Measurements from ENCODE around the gene TMSB4X. TPM values are rescaled to one million over a fixed set of nuclear protein-coding genes. Genes with fewer than 3 reads are reported as not detected.

Gene TMSB4X
- total and polyA plus RNA-seq, 2 of the 4 experiments (the other 2 are of a cell fraction) = 4,648 to 11,116 TPM

DNA sequence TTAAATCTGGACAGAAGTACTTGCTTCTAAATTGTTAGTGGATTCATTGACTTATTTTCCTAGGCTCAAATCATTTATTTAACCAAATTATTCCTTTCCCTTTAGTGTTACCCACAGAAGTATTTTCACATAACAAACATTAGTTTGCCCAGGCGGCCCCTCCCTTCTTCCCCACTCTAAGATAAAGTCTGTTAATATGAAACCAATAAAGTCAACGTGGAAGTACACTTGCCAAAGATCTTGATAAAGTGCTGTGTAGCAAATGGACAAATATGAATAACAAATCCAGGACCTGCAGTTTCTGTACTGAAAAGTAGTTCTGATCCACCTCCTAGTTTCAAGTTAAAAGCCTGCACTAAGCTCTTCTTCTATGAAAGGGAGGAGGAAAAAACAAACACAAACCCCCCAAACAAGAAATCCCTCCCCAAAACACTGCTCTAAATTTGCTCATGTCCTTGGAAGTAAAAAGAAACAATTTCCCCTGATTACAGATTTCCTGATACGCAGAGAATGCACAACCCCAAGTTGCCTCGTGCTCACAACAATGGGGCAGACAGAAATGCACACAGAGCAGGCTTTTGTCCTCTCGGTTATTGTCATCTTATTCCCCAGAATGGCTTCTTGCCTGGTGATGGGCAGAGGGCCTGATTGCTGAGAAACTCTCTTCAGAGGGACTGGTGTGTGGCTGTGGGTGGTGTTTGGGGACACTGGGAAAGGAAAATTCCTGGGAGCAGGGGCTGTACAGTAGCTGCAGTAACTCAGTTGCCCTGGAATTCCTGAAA, 23.2 kb downstream of the TMSB4X start:
- Histone ChIP-seq H3K27me3 (ENCODE audit: control insufficient read depth, insufficient read depth, low read length) (no peaks in the 10 kb centered on the region), H2AK9ac (replicated peaks; ENCODE audit: low read depth, low read length, poor library complexity) (no peak overlapping the region), H3K4me1 (ENCODE audit: control insufficient read depth, insufficient read depth, low read length) (no peaks in the 10 kb centered on the region; the same call in 1 of the 2 replicates), H3K9me1 (ENCODE audit: insufficient read depth, low read length) (no peaks in the 10 kb centered on the region), H3K9ac (ENCODE audit: low read depth, low read length) (no peak overlapping the region), H4K5ac (ENCODE audit: low read depth, low read length) (no peak overlapping the region), H3K23ac (ENCODE audit: low read depth, low read length) (no peak overlapping the region), H2AK5ac (ENCODE audit: low read depth, low read length) (no peak overlapping the region), H2AFZ (replicated peaks; ENCODE audit: low read length, poor library complexity) (no peak overlapping the region), H4K91ac (ENCODE audit: insufficient read depth, low read depth, low read length) (no peak overlapping the region), H4K20me1 (ENCODE audit: insufficient read depth, low read length) (no peaks in the 10 kb centered on the region), H2BK5ac (ENCODE audit: low read depth, low read length, poor library complexity, severe bottlenecking) (no peak overlapping the region), H2BK120ac (ENCODE audit: low read depth, low read length) (no peak overlapping the region), H3K4me3 (ENCODE audit: insufficient read depth, low read depth, low read length) (no peak overlapping the region), H3K56ac (ENCODE audit: extremely low read depth, insufficient read depth, low read length) (no peak overlapping the region), H3K14ac (replicated peaks; ENCODE audit: low read depth, low read length) (no peak overlapping the region), H4K8ac (ENCODE audit: low read depth in 2 of 2, low read length in 2 of 2) (no peak overlapping the region), H3K4me2 (ENCODE audit: low read depth, low read length) (no peak overlapping the region), H3K9me3 (ENCODE audit: control insufficient read depth, insufficient read depth, low read length) (no peaks in the 10 kb centered on the region), H3K79me1 (ENCODE audit: low read depth in 1 of 2, low read length in 2 of 2) (no peaks in the 10 kb centered on the region), H3K36me3 (ENCODE audit: control insufficient read depth, insufficient read depth, low read length) (no peaks in the 10 kb centered on the region), H3K27ac (ENCODE audit: insufficient read depth, low read length) (no peak overlapping the region), H3K18ac (ENCODE audit: low read depth, low read length) (no peak overlapping the region), H3K4ac (ENCODE audit: low read depth, low read length) (no peak overlapping the region), H2BK20ac (ENCODE audit: low read depth, low read length) (no peak overlapping the region), H2BK15ac (ENCODE audit: low read depth, low read length) (no peak overlapping the region)
- DNase-seq = no peak
- TF ChIP-seq, protein P1, sequence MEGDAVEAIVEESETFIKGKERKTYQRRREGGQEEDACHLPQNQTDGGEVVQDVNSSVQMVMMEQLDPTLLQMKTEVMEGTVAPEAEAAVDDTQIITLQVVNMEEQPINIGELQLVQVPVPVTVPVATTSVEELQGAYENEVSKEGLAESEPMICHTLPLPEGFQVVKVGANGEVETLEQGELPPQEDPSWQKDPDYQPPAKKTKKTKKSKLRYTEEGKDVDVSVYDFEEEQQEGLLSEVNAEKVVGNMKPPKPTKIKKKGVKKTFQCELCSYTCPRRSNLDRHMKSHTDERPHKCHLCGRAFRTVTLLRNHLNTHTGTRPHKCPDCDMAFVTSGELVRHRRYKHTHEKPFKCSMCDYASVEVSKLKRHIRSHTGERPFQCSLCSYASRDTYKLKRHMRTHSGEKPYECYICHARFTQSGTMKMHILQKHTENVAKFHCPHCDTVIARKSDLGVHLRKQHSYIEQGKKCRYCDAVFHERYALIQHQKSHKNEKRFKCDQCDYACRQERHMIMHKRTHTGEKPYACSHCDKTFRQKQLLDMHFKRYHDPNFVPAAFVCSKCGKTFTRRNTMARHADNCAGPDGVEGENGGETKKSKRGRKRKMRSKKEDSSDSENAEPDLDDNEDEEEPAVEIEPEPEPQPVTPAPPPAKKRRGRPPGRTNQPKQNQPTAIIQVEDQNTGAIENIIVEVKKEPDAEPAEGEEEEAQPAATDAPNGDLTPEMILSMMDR (conservative IDR thresholded peaks at IDR 0.05; ENCODE audit: low read depth, low read length) = no peak
- TF ChIP-seq, protein P2, sequence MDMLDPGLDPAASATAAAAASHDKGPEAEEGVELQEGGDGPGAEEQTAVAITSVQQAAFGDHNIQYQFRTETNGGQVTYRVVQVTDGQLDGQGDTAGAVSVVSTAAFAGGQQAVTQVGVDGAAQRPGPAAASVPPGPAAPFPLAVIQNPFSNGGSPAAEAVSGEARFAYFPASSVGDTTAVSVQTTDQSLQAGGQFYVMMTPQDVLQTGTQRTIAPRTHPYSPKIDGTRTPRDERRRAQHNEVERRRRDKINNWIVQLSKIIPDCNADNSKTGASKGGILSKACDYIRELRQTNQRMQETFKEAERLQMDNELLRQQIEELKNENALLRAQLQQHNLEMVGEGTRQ (IDR thresholded peaks at IDR 0.05; ENCODE audit: low read depth, low read length) = no peak
- TF ChIP-seq POLR2A (IDR thresholded peaks at IDR 0.05; ENCODE audit: low read depth, low read length) = no peak
- TF ChIP-seq, protein P3, sequence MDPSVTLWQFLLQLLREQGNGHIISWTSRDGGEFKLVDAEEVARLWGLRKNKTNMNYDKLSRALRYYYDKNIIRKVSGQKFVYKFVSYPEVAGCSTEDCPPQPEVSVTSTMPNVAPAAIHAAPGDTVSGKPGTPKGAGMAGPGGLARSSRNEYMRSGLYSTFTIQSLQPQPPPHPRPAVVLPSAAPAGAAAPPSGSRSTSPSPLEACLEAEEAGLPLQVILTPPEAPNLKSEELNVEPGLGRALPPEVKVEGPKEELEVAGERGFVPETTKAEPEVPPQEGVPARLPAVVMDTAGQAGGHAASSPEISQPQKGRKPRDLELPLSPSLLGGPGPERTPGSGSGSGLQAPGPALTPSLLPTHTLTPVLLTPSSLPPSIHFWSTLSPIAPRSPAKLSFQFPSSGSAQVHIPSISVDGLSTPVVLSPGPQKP (IDR thresholded peaks at IDR 0.05; ENCODE audit: borderline replicate concordance, low read depth, low read length) = no peak
- TF ChIP-seq FOS (IDR thresholded peaks at IDR 0.05; ENCODE audit: low read depth, low read length) = no peak
- no peak for TF ChIP-seq RCOR1 (IDR thresholded peaks at IDR 0.05; ENCODE audit: insufficient replicate concordance, low read length)
- dilution Hi-C loops (cut with HindIII; ENCODE audit: low sequenced_read_pairs, unreplicated experiment) (no loop called here), intact Hi-C loops (cut with micrococcal nuclease) (no loop called here), in situ Hi-C loops (cut with MboI; ENCODE audit: low sequenced_read_pairs) (no loop called here)
- ChIA-PET POLR2A (ENCODE audit: unreplicated experiment) (interaction anchor here (0.6 kb wide), 1 partner anchor 20 kb away, joined by 3 read pairs; no protein-coding TSS in a partner anchor), CTCF (interaction anchor here (2.5 kb wide), 1 partner anchor 51 kb away, joined by 5 read pairs; no protein-coding TSS in a partner anchor)
- 20% methylated on average over 1 of the region's 5 CpGs; no CpG with 5 or more reads in 1 of the 2 experiments for WGBS, 2 experiments (ENCODE audit: extremely low coverage in 2 of 2, insufficient read length in 1 of 2)
- ATAC-seq (ENCODE audit: low read depth) = no peak
- no TSS peak for BruUV-seq (replicated peaks)
